Kidney tubule cell (primary cell): Measurements from ENCODE around the gene GNAQ.
"Not testable (repeated sequence)": the region's sequence is repeated elsewhere in the genome, so short reads cannot be mapped to it uniquely, and the experiment has no call there.

Source experiments
- DNase-seq: peaks from one replicate; pipeline ENCODE4 v3.0.0-alpha.2; 2018; ENCODE audit warnings: low spot score

The GNAQ gene

DNA sequence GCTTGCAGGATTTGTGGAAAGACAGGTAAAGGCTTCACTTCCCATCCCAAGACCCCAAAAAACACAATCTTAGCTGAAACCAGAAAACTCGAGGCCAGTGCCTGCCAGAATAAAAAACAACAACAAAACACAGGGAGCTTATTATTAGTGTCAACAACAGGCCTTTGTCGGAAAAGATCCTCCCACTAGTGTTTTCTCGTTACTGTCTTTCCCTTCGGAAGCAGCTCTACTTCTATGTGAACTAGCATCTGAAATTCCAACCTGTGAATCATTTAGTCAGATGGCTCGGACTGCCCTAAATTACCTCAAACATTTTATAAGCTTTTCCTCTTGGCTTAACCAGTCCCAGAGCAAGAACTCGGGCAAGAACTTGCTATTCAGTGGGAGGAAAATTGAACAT lies 261.3 kb downstream of the GNAQ start:
- no peak for DNase-seq

DNA sequence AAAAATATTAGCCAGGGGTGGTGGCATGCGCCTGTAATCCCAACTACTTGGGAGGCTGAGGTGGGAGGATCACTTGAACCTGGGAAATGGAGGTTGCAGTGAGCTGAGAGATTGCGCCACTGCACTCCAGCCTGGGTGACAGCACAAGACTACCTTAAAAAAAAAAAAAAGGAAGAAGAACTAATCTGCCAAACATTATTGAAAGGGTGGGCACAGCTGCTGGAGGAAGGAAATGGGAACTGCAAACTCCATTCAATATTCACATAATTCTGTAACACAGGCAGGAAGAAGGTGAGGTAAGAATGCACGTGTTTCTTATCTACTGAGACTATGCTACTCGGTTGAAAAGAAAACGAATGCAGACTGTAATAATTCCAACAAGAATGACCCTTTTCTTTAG lies 262.4 kb downstream of the GNAQ start:
- DNase-seq: no peak

DNA sequence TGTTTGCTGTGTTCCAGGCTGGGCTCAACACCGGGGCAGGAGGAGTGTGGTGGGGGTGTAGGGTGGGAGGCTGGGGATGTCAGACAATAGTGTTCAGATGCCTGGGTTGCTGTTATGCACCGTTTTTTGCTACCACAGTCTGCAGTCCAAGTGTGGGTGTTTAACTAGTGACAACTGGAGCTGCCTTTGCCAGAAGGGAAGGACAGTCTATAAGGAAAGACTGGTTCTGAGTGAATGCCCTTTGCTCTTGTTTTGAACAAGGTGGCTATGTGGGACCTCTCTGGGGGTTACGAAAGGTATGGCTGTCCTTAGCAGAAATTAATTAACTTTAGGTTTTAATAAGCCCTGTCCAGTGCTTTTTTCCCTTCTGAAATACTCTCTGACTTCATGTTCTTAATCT lies 265.0 kb downstream of the GNAQ start:
- no peak for DNase-seq

DNA sequence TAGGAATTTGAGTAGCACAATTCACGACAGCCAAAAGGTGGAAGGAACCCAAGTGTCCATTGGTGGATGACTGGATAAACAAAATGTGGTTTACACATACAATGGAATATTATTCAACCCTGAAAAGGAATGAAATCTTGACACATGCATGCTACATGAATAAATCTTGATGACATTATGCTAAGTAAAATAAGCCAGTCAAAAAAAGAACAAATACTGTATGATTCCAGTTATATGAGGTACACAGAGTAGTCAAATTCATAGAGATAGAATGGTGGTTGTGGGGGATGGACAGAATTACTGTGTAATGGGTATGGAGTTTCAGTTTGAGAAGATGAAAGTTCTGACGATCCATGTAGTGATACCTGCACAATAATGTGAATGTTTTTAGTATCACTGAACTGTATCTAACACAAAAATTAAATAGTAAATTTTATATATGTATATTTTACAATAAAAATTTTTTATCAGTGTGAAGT lies 265.8 kb downstream of the GNAQ start:
- no peak for DNase-seq

DNA sequence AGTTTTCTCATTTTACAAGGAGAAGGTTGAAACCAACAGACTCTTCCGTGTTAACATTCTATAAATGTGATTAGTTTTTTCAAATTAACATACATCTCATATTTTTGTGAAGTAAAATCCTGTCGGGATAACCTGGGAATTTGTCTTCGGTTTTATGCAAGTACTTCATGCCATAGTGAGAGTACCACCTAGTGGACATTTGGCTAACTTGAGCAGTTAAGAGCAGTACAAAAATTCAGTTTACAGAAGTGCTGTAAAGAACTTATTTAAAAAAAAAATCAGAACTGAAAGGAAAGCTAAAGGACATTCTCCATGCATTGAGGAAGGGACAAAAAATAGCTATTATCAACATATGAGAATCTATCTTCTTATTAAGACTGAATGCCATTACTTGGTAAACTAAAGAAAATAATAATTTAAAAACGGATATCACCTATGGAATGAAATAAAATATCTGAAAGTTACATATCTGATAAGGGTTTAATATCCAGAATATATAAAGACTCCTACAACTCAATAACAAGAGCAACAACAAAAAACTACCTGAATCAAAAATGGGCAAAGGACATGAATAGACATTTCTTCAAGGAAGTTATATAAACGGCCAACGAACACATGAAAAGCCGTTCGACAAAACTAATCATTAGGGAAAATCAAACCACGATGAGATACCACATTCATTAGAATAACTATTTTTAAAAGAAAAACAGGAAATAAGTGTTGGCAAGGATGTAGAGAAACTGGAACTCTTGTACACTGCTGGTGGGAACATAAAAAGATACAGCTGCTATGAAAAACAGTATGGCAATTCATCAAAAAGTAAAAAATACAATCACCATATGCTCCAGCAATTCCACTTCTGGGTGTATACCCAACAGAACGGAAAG lies 266.5 kb downstream of the GNAQ start:
- peak; percentile 42 for DNase-seq

DNA sequence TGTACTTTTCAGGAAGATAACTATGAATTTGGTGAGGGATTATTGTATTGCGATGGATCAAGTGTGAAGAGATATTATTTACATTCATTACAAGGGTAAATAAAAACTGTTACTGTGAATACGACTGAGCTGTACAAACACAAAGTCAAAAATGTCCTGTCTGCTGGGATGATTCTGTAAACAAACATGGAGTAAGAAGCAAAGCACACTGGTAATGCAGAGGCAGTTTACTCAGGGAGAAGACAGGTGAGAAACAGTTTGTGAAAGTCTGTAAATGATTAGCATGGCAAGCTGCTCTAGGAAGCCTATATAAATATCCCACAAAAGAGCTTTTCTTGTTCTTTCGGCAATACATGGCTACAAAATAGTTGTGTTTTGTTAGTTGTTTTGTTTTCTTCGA lies 268.0 kb downstream of the GNAQ start:
- peak; percentile 2 for DNase-seq

DNA sequence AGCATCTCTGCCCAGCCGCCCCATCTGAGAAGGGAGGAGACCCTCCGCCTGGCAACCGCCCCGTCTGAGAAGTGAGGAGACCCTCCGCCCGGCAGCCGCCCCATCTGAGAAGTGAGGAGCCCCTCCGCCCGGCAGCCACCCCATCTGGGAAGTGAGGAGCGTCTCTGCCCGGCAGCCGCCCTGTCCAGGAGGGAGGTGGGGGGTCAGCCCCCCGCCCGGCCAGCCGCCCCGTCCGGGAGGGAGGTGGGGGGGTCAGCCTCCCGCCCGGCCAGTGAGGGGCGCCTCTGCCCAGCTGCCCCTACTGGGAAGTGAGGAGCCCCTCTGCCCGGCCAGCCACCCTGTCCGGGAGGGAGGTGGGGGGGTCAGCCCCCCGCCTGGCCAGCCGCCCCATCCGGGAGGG lies 270.7 kb downstream of the GNAQ start:
- DNase-seq: not testable (repeated sequence)

DNA sequence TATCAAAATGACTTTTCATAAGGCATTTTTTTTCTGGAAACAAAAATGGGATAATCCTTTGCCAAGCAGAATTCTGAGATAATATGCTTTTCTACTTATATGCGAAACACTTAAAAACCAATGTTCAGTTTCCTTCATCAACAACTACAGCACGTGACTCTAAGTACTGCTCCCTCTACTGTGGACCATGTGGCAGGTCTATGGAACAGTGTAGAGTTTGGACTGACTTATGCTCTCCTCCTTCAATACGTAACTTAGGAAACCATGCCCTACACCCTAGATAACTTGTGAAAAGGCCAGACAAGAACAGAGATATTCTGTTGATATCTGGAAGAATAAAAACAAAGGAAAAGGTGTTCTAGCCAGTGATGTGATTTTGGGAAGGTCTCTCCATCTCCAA lies 272.2 kb downstream of the GNAQ start:
- DNase-seq: no peak

DNA sequence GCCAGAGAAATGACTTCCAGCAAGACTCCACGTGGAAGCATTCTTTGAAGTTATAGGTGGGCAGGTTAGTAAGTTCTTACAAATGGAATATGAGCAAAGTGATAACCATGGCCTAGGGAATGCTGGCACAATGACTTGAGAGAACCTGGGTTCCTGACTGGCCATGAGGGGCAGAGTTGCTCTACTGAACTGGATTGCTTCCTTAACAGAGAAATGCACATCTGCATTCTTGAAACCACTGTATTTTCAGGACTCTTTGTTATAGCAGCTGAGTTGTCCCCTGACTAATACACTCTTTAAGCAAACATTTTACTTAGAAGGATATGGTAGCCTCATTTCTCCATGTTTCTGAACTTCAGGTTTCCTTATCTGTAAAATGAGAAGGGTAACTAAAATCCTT lies 275.2 kb downstream of the GNAQ start:
- DNase-seq: no peak

DNA sequence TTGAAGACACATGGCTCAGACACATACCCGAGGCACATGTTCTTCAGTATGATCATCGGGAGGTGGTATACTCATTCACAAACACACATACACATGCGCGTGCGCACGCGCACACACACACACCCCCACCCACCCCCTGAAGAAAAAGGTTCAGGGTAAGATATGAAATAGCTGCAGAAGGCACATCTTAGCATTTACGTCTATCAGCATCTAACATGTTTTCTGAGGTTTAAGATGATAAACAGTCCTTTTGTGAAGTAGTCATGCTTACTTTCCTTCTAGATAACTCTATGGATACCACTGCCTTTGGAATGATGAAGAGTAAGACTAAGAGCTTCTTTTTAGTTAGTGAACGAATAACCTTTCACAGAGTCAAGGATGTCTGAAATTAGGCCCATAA lies 278.4 kb downstream of the GNAQ start:
- no peak for DNase-seq

DNA sequence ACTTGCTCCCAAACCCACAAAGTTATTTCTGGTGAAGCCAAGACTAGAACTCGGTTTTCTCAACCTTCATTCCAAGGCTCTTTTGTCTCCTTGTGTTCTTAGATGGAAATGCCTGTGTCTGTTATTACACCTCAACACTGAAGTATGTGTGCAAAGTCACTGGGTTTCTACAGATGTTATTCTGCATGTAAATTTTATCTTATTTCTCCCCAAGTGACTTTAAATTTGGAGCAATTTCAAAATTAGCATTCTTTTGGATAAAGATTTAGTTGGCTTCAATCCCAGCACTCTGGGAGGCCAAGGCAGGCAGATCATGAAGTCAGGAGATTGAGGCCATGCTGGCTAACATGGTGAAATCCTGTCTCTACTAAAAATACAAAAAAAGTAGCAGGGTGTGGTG lies 279.1 kb downstream of the GNAQ start:
- DNase-seq: no peak

DNA sequence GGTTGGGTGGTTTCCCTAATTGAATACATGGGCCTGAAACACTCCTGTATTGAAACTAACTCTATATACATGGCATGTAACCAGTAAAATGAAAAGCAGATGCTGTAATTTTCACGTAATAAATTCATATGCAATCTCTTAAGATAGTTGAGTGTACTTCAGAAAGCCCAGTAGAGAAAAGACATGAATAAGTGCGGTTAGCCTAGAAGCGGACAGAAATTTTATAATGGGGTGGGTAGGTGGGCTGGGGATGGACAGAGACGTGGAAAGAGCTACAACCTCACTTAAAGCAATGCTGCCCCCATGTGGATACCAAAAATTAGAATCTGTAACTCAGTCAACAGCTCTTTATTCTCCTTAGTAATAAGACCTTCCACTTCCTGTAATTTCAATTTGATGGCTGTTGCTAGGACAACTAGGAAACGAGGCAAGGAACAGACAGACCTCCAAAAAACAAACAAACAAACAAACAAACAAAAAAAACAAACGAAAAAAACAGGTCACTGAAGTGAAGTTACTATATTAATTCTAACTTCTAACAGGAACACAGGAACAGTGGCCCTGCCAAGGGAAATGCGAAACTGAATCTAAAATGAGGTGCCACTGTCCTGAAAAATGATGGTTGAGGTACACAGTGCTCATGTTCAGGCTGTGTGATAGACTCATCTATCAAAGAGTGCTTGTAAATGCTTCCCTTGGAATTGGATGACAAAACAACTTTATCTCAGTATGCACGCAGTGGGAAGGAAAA lies 280.1 kb downstream of the GNAQ start:
- DNase-seq: peak; percentile 56

DNA sequence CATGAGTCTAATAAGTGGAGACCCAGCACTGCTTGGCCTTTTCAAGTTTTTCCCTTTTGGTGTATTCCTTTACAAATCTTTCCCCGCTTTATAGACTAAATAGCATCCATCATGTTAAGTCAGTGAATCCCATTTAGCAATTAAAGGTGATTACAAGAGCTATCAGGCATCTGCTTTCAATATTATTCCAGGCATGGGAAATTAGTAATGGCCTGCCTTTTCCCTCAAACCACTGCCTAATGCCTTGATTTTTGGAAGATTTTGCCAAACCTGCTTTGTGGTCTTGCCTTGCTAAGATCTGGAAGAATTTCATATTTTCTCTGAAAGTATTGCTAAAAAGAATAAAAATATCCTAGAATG lies 280.6 kb downstream of the GNAQ start:
- DNase-seq: no peak

DNA sequence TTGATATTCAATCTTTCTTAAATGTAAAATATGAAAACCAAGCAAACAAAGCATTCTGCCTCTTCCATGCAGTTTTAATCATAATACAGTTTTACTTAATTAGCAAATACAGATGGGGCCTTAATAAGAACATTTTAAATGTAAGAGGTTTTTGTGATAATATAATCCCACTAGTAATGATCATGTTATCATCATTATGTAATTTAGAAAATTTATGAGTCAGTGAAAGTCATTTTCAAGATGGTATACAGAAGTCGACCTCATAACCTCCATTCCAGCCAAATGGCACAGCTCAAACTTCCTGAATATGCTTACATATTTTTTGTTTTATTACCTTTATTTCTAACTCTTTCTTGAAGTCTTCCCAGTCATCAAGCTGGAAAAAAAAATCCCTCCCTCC lies 281.3 kb downstream of the GNAQ start:
- DNase-seq: no peak

DNA sequence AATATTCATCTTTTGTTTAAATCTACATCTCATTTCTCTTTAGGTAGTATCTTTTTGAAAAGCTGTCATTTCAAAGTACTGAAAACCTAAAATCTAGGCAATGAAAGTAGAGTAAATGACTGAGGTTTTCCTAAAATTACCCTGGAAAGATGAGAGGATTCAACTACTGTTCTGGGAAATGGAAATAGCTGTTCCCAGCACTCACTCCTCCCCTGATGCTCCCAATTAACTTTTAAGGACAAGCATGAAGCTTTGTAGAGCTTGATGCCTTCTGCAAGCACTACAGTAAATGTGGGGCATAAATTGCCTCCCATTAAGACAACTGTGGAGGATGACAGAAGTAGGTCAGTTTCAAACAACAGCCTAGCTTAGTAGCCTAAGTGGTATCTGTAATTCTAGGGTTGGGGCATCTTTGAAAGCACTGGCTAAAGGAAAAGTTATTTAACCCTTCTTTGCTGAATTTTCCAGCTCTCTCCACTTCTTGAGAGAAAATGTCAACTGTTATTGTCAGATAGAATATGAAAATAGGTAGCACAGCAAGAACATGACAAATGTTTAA lies 283.3 kb downstream of the GNAQ start:
- DNase-seq: no peak

DNA sequence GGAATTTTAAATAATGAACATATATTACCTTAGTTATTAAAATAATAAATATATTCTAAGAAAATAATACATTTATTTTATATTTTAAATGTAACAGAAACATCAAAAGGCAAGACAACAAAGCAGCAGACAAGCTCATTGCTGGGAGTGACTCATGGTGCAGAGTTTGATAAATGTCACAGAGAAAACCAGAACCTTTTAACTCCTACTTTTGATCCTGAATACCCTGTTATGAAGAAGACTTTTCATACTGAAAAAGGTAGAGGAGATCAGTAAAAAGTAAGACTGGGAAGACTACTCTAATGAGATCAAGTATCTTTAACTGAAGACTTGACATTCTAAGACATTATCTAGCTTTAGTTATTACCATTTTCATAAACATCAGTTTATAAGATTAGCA lies 284.4 kb downstream of the GNAQ start:
- no peak for DNase-seq

DNA sequence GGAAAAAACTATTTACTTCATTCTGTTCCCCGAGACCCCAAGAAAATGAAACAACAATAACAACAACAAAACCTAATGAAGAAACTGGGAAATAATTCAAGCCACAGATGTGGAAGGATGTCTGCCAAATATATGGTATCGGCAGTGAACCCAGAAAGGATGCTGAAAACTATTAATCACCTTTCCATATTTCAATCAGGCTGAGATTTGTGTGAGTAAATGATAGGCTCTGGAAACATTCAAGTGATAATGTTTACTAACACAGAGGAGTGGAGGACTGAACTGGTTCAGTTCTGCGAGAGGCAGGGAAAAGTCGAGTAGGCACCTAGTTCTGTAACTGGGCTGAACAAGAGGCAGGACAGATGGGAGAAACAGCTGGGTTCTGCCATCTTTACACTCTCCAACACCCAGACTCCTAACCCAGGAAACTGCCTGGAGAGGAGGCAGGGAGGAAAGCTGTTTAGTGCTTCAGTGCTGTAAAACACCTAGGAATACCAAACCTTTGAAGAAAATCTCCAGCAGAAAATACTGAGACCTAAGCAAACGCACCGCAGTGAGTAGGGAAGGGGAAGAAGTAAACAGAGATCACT lies 286.7 kb downstream of the GNAQ start:
- no peak for DNase-seq

DNA sequence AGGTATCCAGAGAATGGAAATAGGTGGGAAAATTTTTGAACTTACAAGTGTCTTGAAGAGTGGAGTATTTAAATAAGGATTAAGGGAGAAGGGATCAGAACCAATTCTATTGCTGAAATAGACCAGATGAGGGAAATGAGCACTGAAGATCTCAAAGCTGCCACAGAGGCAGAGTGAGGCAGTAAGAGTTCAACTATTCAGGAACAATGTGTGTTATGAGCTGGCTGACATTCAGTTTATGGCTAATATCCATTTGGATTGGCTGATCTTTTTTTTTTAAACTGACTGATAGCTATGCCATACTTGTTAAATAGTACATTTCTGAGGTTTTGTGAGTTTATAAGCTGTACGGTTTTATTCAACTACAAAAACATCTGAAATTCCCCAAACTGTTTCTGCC lies 288.2 kb downstream of the GNAQ start:
- DNase-seq: no peak

DNA sequence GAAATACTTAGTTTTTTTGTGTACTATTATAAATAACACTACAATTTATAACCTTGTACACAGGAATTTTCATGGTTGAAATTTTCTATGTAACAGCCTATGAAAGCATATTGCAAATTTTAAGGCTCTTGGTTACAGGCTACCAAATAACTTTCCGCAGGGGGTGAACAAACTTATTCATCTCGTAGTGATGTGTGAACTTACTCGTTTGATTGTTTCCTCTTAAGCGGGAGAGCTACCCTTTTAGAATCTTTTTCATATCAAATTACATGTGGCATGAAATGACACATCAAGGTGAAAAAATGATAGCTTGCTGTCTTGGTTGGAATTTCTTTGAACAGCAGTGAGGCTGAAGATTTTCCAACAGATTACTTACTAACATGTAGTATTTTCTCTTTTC lies 292.7 kb downstream of the GNAQ start:
- no peak for DNase-seq

DNA sequence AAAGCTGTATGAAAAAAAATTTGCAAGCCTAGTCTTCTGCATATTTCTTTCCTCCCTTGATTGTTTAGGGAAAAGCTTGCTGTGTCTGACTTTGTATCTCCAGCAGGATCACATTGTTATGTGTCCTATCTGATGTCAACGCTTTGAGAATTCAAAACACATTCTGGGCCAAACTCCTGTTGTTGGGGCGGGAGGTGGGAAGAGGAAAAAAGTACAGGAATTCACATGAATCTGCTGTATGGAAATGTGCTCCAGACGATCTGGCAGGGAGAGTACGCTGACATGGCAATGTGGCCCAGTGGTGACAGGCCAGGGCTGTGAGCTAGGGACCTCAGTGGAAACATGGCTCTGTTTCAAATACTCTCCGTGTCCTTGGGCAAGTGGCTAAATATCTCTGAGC lies 296.1 kb downstream of the GNAQ start:
- DNase-seq: no peak

DNA sequence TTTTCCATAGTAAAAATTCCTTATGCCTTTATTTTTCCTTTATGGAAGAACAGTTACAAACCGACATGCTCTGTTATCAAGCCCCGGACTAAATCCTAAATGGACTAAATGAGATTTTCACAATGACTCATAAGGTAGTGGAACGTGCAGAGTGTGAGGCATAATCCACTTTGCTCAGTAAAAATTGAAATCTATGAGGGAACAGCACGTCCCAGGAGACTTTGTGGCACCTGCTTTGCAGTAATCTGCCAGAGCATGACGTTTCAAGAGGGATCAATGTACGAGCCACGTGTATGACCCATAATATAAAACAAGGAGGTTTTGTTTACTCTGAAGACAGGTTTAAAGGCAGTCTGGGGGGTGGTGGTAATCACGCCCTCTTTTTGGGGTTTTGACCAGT lies 299.7 kb downstream of the GNAQ start:
- no peak for DNase-seq

DNA sequence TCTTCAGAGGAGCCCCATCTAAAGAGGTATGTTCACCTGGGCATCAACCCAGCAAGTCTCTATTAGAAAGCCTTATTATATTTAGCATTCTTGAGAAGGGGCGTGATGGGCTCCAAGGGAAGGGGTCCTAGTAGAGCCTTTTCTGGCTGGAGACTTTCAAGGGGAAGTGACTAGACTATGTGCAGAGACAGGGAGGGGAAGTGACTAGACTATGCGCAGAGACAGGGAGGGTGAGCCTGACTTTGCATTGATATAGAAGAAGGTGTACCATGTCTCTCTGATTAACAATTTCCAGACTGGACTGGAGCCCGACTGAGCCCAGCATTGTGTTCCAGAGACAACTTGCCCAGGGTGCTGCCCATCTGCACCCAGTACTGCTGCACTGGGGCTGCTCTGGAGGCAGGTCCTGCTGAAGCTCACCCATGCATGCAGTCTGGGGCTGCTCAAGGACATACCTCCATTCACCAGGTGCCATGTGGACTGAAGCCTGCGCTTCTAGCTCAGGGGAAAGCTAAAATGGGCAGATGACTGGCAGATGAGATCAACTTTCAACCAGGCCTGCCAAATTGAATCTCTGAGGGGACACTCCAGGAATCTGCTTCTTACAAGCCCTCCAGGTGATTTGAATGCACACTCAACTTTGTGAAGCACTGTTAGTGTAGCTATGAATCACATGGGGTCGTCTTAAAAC lies 300.5 kb downstream of the GNAQ start:
- DNase-seq: no peak
